Measurements from ENCODE around the gene NGLY1. TPM values are rescaled to one million over a fixed set of nuclear protein-coding genes. Genes with fewer than 3 reads are reported as not detected.
A peak's percentile ranks its signal among the peaks of the same experiment; 100 is the strongest.

NGLY1 gene
- total and polyA plus RNA-seq, 2 of the 4 experiments (the other 2 are of a cell fraction): 10.0 to 14.9 TPM

DNA sequence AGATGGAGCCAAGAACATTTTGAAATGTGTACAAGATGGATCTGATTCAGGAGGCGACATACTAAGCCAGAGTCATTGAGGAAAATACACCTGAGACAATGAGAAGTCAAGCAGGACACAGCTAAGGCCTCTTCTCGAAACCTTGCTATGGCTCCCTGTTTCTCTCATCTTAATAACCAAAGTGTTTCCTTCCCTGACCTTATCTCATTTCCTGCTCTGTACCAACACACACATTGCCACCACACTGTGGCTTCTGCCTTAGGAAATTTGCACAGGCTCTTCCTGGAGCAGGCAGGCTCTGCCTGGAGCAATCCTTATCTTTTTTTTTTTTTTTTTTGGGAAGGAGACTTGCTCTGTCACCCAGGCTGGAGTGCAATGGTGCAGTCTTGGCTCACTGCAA, 43.3 kb upstream of the NGLY1 start (continued):
- TF ChIP-seq MXI1 (IDR thresholded peaks at IDR 0.05; ENCODE audit: borderline replicate concordance, low read depth, low read length) (no peak), RFX5 (IDR thresholded peaks at IDR 0.05; ENCODE audit: low read depth, low read length) (no peak)

DNA sequence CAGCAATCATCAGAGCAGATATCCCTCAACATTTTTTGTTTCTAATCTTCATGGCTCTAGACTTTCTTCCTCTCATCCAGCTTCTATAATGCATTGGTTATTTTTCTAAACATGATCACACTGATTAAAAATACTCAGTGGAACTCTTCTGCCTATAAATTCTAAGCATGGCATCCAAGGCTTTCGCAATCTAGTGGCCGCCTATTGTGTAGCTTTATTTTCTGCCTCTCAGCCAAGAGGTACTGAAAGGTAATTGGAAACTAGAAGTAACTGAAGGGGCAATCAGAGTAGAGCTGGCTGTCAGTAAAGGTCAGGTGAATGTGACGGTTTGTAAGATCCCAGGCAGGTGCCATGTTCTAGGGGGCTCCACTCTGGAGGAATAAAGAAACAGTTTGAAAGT, 40.1 kb upstream of the NGLY1 start:
- Histone ChIP-seq H3K4ac (ENCODE audit: low read depth, low read length) (no peak overlapping the region), H3K9ac (ENCODE audit: low read depth, low read length) (no peak overlapping the region), H2BK5ac (ENCODE audit: low read depth, low read length, poor library complexity, severe bottlenecking) (no peak overlapping the region), H2BK120ac (ENCODE audit: low read depth, low read length) (no peak overlapping the region), H3K79me1 (ENCODE audit: low read depth in 1 of 2, low read length in 2 of 2) (no peaks in the 10 kb centered on the region), H3K36me3 (ENCODE audit: control insufficient read depth, insufficient read depth, low read length) (no peaks in the 10 kb centered on the region), H3K9me1 (ENCODE audit: insufficient read depth, low read length) (no peaks in the 10 kb centered on the region), H2AFZ (replicated peaks; ENCODE audit: low read length, poor library complexity) (no peak overlapping the region), H2BK20ac (ENCODE audit: low read depth, low read length) (no peak overlapping the region), H3K56ac (ENCODE audit: extremely low read depth, insufficient read depth, low read length) (no peak overlapping the region), H4K20me1 (ENCODE audit: insufficient read depth, low read length) (peaks cover 4% of the 10 kb centered on the region; the same call in 1 of the 2 replicates), H3K23ac (ENCODE audit: low read depth, low read length) (no peak overlapping the region), H3K27me3 (ENCODE audit: control insufficient read depth, insufficient read depth, low read length) (no peaks in the 10 kb centered on the region), H3K4me1 (ENCODE audit: control insufficient read depth, insufficient read depth, low read length) (no peaks in the 10 kb centered on the region), H3K4me2 (ENCODE audit: low read depth, low read length) (no peak overlapping the region; the same call in 1 of the 2 replicates), H3K27ac (ENCODE audit: insufficient read depth, low read length) (no peak overlapping the region), H2AK5ac (ENCODE audit: low read depth, low read length) (no peak overlapping the region), H3K9me3 (ENCODE audit: control insufficient read depth, insufficient read depth, low read length) (no peaks in the 10 kb centered on the region), H4K8ac (ENCODE audit: low read depth in 2 of 2, low read length in 2 of 2) (no peak overlapping the region), H4K5ac (ENCODE audit: low read depth, low read length) (no peak overlapping the region), H2AK9ac (replicated peaks; ENCODE audit: low read depth, low read length, poor library complexity) (no peak overlapping the region), H3K18ac (ENCODE audit: low read depth, low read length) (no peak overlapping the region; the same call in 1 of the 2 replicates), H3K4me3 (ENCODE audit: insufficient read depth, low read depth, low read length) (no peak overlapping the region), H4K91ac (ENCODE audit: insufficient read depth, low read depth, low read length) (no peak overlapping the region), H2BK15ac (ENCODE audit: low read depth, low read length) (no peak overlapping the region), H3K14ac (replicated peaks; ENCODE audit: low read depth, low read length) (no peak overlapping the region)
- intact Hi-C loops (cut with micrococcal nuclease): loop anchor here (5.0 kb wide), 1 partner anchor 161 kb away; the partner anchor contains the start of gene TOP2B
- POLR2A ChIA-PET (ENCODE audit: unreplicated experiment): no interaction called here
- CTCF ChIA-PET: no interaction called here
- no CpG with 5 or more reads among the region's 3 CpGs for WGBS, 2 experiments (ENCODE audit: extremely low coverage in 2 of 2, insufficient read length in 1 of 2)
- in situ Hi-C loops (cut with MboI; ENCODE audit: low sequenced_read_pairs): no loop called here
- BruUV-seq (replicated peaks): no TSS peak
- ATAC-seq (ENCODE audit: low read depth) (no peak), DNase-seq (no peak)
- no peak for TF ChIP-seq NFE2L2 (IDR thresholded peaks at IDR 0.05; ENCODE audit: low read depth, low read length)
- TF ChIP-seq CEBPB (IDR thresholded peaks at IDR 0.05; ENCODE audit: low read depth, low read length): peak; percentile 45
- dilution Hi-C loops (cut with HindIII; ENCODE audit: low sequenced_read_pairs, unreplicated experiment): no loop called here
